ENCODE measurements around the gene MYRIP.

DNA sequence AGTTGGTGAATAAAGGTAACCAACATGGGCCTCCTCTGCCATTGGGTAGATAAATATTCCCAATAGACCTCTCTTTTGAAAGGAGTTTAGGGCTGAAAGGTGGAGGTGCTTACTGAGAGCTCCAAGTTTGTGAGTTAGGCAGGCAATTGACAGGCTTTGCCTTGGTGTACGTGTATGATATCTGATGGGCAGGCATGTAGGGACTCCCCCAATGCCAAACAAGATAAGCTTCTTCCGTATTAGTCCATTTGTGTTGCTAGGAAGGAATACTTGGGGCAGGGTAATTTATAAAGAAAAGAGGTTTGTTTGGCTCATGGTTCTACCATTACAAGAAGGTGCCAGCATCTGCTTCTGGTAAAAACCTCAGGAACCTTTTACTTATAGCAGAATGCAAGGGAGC, 339.4 kb downstream of the MYRIP start:
- no peak for TF ChIP-seq REST (IDR thresholded peaks at IDR 0.05)
- TF ChIP-seq, protein P1, sequence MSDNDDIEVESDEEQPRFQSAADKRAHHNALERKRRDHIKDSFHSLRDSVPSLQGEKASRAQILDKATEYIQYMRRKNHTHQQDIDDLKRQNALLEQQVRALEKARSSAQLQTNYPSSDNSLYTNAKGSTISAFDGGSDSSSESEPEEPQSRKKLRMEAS (IDR thresholded peaks at IDR 0.05) = no peak
- TF ChIP-seq EGR1 (IDR thresholded peaks at IDR 0.05; ENCODE audit: low read depth in 2 of 2) = no peak

Data from liver (tissue), 2 donors.